GM18526 (cell line): ENCODE measurements around the gene PTPDC1.

Source experiments
- POLR2A ChIP-seq: IDR thresholded peaks from 3 replicates; pipeline ENCODE4 v1.6.1; 2011; ENCODE audit not compliant: insufficient read length; ENCODE audit errors: extremely low read depth

The PTPDC1 gene

GRCh38 chr9:94127806-94128205, 43.5 kb downstream of the PTPDC1 start:
- no peak for TF ChIP-seq POLR2A

DNA sequence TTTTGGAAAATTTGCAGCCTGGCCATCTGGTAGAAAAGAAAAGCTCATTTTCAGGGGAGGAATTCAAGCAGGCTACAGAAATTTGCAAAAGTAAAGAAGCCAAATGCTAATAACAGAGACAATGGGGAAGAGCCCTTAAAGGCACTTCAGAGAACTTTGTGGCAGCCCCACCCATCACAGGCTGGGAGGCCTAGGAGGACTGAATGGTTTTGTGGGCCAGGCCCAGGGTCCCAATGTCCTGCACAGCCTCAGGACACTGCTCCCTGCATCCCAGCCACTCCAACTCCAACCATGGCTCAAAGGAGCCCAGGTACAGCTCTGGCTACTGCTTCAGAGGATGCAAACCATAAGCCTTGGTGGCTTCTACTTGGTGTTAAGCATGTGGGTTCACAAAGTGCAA, 44.3 kb downstream of the PTPDC1 start:
- no peak for TF ChIP-seq POLR2A

- TF ChIP-seq POLR2A, result no peak
Measured at GRCh38 chr9:94134629-94135028, 50.4 kb downstream of the PTPDC1 start.

GRCh38 chr9:94135222-94135621, 51.0 kb downstream of the PTPDC1 start:
- no peak for TF ChIP-seq POLR2A

DNA sequence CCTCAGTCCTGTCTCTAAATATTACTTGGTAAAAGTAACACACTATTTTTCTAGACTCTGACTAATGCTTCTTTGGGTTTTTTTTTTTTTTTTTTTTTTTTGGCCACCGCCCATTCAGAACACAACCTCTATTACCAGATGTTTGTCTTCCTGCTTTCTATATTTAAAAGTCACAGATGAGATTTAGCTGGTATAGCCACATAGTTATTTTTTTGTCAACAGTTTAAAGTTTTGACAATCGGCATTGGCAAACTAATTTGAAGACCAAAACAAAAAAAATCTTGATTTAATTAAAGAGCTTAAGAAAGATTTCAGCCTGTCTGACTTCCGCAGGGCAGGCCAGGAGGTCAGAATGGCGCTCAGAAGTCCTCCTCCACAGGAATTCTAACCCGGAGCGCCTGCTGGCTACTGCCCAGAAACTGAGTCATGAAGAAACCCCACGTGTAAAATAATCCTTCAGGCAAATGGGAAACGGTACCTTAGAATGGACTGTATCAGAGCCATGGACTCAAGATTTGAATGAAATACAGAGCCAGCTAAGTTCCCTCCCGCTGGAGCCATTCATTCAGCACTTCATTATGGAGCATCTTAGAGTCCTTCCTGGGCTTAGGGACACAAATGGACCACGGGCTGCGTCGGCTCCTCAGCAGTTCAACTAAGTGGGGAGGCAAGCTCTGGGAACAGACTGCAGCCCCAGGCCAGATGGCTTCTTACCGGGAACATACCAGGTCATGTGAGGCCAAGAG, 55.6 kb downstream of the PTPDC1 start:
- no peak for TF ChIP-seq POLR2A

DNA sequence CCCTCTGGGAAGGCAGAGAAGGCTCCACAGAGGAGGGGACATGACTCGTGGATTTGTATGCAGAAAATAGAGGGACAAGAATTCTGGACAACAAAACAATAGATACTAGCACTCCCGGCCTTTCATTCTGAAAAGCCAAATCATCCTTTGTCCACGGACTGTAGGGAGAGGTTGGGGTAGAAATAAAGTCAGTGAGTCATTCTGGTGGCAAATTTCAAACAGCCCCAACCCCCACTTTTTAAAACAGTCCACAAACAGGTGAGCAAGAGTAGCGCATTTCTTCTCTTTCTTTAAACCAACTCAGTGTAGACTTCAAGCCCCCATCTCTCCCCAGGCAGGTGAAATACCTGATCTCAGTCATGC, 56.1 kb downstream of the PTPDC1 start:
- TF ChIP-seq POLR2A, result no peak

- no peak for TF ChIP-seq POLR2A
Measured at GRCh38 chr9:94140791-94141790, 56.8 kb downstream of the PTPDC1 start.

- no peak for TF ChIP-seq POLR2A
Measured at GRCh38 chr9:94142353-94142752, 58.1 kb downstream of the PTPDC1 start.

DNA sequence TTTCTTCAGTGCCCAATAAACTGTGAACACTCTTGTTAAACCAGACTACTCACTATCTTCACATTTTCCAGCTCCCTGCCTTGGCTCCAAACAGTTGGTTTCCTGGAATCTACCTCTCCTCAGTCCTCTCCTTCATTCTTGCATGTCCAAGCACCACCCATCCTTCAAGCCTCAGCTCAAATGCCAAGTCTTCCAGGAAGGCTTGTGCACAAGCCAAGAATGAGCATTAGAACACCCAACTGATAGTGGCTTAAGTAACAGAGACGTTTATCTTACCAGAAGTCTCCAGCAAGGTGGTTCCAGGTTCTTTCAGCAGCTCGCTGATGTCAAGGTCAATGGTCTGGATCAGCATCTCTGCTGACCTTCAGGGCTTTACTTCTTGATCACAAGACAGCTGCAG, 60.1 kb downstream of the PTPDC1 start:
- no peak for TF ChIP-seq POLR2A

GRCh38 chr9:94145640-94146039, 61.4 kb downstream of the PTPDC1 start:
- TF ChIP-seq POLR2A, result no peak

DNA sequence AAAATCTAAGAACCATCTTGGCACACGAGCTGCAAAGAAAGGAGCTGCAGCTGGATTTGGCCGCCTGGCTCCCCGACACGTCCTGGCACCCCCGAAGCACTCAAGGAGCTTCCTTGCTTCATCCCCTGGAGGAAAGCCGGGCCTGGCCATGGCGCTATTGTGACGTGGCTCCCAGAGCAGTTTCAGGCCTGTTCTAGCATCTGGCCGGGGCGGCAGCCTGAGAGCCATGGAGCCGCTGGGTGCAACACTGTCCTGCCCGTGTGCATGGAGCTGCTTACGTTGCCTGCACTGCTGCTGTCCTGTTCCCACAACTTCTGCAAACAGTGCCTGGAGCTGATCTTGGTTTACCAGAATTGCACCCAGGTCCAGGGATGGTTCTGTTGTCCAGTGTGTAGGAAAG, 63.5 kb downstream of the PTPDC1 start:
- TF ChIP-seq POLR2A, result no peak

- TF ChIP-seq POLR2A, result no peak
Measured at GRCh38 chr9:94148419-94148818, 64.2 kb downstream of the PTPDC1 start.

- TF ChIP-seq POLR2A, result no peak
Measured at GRCh38 chr9:94149696-94150095, 65.4 kb downstream of the PTPDC1 start.

GRCh38 chr9:94150279-94150828, 66.1 kb downstream of the PTPDC1 start:
- TF ChIP-seq POLR2A, result no peak

- no peak for TF ChIP-seq POLR2A
Measured at GRCh38 chr9:94150890-94151650, 66.8 kb downstream of the PTPDC1 start.
